ENCODE results near the gene TMPRSS6. TPM values are rescaled to one million over a fixed set of nuclear protein-coding genes. Genes with fewer than 3 reads are reported as not detected.

TMPRSS6 gene
- polyA plus RNA-seq, 1 donor from 2014 or later: not detected

DNA sequence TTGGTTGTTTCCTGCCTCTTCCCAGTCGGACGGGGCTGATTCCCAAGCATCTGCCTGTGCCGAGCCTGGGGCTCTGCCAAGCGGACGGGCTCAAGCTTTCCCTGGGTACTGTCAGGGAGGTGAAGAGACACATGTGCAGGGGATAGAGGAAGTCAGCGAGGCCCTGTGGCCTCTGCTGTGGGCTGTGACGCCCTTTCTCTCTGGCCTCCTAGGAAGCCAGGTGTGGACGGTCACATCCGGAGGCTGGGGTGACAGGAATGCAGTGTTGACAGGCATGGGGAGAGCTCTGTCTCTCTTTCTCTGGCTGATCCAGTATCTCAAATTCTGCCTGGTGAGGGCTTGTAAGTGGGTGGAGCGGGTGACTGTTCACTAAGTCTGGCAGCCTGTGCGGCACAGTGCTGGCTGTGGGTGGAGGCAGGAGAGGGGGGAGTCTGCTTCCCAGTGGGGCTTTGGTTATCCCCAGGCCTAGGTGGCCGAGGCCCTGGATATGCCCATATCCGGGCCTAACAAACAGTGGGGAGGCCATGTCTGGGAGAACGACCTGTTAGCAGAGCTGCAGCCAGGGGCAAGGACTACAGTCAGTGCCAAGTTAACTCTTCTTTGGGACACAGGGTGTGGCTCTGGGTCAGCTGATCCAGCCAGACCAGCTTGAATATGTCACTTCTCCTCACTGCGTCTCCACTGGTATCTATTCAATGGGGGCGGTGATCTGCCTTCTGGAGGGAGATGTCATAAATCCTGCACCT is 56.0 kb downstream of the TMPRSS6 start:
- Mint-ChIP-seq H3K36me3 (peaks cover 6% of the 10 kb centered on the region), H3K9me3 (peaks cover 0 to 2% (median 0%) of the 10 kb centered on the region in 3 donors), H3K27me3 (peaks cover 3% of the 10 kb centered on the region), H3K4me3 (peak overlapping the region in 3 of 4 donors; percentile 66 to 88 (median 77)), H3K4me1 (peaks cover 0 to 10% (median 3%) of the 10 kb centered on the region in 3 donors), H3K27ac (peak overlapping the region; percentile 46 to 76 (median 74))

DNA sequence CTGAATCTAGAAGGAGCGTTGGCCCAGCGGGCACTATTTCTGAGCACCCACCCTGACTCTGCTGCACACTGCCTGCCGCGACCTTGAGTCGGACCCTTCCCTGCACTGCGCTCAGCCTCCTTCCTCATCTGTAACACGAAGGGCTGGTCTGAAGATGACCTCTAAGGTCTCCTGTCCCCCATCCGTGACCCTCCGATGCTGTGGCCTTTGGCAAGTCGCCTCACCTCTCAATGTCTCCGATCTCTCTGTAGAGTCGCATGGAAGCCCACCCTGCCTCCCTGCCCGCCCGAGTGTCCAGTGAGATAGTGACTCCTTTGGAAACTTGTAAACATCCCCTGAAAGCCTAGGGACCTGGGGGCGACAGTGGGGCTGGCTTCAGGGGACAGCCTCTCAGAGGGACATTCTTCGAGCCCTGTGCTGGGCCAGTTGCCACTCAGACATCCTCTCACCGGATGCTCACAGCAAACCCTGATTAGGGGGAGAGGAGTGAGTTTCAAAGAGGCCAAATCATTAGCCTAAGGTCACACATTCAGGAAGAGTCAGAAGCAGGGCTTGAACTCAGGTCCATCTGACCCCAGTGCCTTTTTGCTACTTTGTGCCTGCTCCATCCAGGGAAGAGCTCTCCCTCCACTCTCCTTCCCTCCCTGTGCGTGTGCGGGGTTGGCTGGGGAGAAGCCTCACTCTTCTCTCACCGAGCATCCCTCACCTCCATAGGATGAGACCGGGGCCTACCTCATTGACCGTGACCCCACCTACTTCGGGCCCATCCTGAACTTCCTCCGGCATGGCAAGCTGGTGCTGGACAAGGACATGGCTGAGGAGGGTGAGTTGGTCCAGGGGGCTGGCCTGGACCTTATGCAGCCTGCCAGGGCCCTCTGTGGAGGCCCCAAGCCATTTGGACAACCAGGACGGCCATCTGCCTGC is 56.9 kb downstream of the TMPRSS6 start:
- peaks cover 3% of the 10 kb centered on the region for H3K27me3 Mint-ChIP-seq
- H3K9me3 Mint-ChIP-seq: peaks cover 0 to 2% (median 0%) of the 10 kb centered on the region in 3 donors
- H3K36me3 Mint-ChIP-seq: peaks cover 3% of the 10 kb centered on the region
- H3K27ac Mint-ChIP-seq: peak overlapping the region; percentile 23 to 74 (median 67)
- H3K4me3 Mint-ChIP-seq: peak overlapping the region; percentile 74 to 93 (median 88)
- peaks cover 0 to 10% (median 3%) of the 10 kb centered on the region in 3 donors for H3K4me1 Mint-ChIP-seq

DNA sequence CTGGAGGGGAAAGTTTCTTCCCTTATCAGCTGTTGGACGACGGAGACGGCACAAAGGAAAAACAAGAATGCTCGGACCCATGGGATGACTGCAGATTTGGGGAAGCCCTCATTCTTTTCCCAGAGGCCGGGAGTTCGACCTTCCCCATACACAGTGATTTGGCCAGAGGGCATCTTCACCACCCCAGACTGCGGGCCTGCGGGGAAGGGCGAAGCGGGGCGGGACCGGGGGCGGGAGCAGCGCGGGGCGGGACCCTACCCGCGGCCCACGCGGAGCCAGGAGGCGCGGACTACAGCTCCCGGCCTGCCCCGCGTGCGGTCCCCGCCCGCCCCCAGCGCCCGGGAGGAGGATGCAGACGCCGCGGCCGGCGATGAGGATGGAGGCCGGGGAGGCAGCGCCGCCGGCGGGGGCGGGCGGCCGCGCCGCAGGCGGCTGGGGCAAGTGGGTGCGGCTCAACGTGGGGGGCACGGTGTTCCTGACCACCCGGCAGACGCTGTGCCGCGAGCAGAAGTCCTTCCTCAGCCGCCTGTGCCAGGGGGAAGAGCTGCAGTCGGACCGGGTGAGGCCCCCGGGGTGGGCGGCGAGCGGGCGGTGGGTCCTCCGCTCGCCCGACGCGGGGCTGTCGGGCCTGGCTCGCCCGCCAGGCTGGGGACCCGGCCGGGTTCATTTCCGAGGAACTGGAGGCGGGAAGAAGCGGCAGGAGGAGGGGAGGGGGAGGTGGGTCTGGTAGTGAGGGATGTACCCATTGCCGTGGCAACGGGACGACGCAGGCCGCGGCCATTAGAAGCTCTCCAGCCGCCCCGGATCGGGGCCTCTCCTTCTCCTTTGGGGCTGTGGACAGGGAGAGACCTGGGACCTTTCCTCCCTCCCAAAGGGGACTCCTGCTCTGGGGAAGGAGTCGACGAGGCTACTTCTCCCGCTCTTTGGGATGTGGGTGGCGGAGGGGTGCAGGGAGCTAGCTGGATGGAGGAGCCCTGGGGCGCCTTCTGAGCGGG is 57.8 kb downstream of the TMPRSS6 start, which contains the start of gene KCTD17:
Gene KCTD17 (plus strand): TSS at position 352 of the 995 bp plus-strand sequence. CDS start 19 bp downstream, at position 371.
- H3K27ac Mint-ChIP-seq: peak within 1 kb of the TSS; percentile 23 to 77 (median 67)
- peaks cover 0 to 2% (median 0%) of the 10 kb centered on the region in 3 donors for H3K9me3 Mint-ChIP-seq
- peak within 1 kb of the TSS; percentile 74 to 93 (median 88) for H3K4me3 Mint-ChIP-seq
- peaks cover 0 to 10% (median 3%) of the 10 kb centered on the region in 3 donors for H3K4me1 Mint-ChIP-seq
- peaks cover 2% of the 10 kb centered on the region for H3K36me3 Mint-ChIP-seq
- peaks cover 3% of the 10 kb centered on the region for H3K27me3 Mint-ChIP-seq

DNA sequence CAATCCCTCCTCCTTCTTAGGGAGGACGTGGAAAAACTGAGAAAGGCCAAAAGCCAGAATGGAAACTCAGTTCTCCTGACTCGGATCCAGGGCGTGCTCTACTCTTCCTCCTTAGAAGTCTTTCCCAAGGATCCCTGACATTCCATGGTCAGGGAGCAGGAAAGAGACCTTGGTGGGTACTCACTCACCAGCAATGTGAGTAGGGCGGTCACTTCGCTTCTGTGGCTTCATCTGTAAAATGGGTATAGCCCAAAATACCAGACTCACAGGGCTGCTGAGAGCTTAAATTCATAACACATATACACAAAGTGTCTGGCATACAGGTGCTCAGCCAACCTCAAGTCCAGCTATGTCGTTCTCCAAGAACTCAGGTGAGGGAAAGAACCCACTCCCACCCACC is 58.6 kb downstream of the TMPRSS6 start:
- Mint-ChIP-seq H3K4me3 (peak overlapping the region in 3 of 4 donors; percentile 52 to 87 (median 65)), H3K4me1 (peaks cover 0 to 10% (median 3%) of the 10 kb centered on the region in 3 donors), H3K9me3 (peaks cover 0 to 2% (median 0%) of the 10 kb centered on the region in 3 donors), H3K27ac (peak overlapping the region in 1 of 3 donors; percentile 77), H3K36me3 (no peaks in the 10 kb centered on the region), H3K27me3 (peaks cover 3% of the 10 kb centered on the region)

DNA sequence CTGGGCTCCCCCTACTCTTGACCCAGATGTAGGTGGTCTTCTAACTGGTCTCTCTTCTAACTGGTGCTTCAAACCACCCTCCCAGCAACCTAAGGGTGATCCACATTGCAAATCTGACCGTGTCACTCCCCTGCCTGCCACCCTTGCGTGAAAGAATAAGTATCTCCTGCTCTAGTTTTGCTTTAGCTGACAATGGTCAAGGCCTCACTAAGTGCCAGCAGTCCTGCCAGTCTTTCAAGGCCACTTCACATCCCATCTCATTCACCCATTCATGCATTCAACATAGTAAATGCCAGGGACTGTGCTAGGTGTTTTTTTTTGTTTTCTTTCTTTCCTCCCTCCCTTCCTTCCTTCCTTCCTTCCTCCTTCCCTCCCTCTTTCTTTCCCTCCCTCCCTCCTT is 60.3 kb downstream of the TMPRSS6 start:
- Mint-ChIP-seq H3K36me3 (no peaks in the 10 kb centered on the region), H3K27ac (peak overlapping the region in 1 of 3 donors; percentile 18), H3K27me3 (peaks cover 3% of the 10 kb centered on the region), H3K9me3 (peaks cover 0 to 2% (median 0%) of the 10 kb centered on the region in 3 donors), H3K4me3 (no peak overlapping the region), H3K4me1 (peaks cover 3 to 17% (median 5%) of the 10 kb centered on the region in 3 donors)

DNA sequence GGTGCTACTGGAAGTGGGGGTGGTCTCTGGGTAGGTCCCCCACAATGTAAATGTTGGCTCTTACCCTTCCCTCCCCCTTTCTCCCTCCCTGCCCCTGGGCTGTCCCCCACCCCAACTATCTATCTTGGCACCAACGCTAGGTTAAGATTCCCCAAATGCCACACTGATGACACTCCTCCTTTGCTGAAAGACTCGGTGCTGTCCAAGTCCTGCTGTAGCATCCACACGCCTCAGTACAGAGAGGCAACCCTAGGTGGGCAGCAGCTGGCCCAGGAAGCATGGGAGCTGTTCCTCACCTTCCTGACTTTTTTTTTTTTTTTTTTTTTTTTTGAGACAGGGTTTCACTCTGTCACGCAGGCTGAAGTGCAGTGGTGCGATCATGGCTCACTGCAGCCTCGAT is 61.4 kb downstream of the TMPRSS6 start:
- Mint-ChIP-seq H3K27ac (no peak overlapping the region), H3K4me3 (no peak overlapping the region), H3K36me3 (no peaks in the 10 kb centered on the region), H3K27me3 (peaks cover 3% of the 10 kb centered on the region), H3K4me1 (peaks cover 0 to 12% (median 5%) of the 10 kb centered on the region in 3 donors), H3K9me3 (no peaks in the 10 kb centered on the region)

DNA sequence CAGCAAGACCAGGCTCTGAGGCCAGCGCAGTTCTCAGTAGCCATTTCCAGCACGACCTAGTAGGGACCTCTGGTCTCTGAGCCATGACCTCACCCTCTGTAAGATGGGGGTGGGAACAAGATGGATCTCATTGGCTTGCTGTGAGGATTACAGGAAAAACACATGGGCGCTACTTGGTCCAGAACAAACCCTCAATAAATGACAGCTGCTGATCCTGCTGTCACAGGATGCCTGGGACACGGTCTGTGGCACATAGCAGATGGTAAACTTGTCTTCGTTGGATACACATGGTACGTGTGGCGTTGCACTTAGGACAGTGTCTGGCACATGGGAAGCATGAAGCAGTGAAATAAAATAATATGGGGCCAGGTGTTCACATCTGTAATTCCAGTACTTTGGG is 62.5 kb downstream of the TMPRSS6 start:
- no peaks in the 10 kb centered on the region for H3K27me3 Mint-ChIP-seq
- no peak overlapping the region for H3K4me3 Mint-ChIP-seq
- H3K36me3 Mint-ChIP-seq: no peaks in the 10 kb centered on the region
- peak overlapping the region in 1 of 3 donors; percentile 80 for H3K27ac Mint-ChIP-seq
- H3K9me3 Mint-ChIP-seq: no peaks in the 10 kb centered on the region
- peaks cover 0 to 6% (median 5%) of the 10 kb centered on the region in 3 donors for H3K4me1 Mint-ChIP-seq

DNA sequence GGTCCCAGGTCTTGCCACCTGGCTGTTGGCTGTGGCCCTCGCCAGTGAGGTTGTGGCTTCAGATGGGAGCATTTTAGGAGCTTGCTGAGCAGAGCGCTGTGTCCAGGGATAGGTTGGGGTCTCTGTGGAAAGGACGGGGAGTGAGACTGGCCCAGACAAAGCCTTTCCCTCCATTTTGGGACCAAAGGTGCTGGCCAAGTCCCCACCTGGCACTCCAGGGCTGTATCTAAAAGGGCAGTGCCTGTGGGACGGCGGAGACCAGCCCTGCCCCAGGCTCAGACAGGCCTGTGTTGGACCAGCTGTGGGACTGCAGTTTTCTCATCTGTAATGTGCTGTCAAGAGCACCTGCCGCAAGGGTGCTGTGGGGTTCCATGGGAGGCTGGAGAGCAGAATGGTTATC is 62.9 kb downstream of the TMPRSS6 start:
- Mint-ChIP-seq H3K27me3 (no peaks in the 10 kb centered on the region), H3K4me1 (peaks cover 0 to 6% (median 5%) of the 10 kb centered on the region in 3 donors), H3K4me3 (no peak overlapping the region), H3K9me3 (no peaks in the 10 kb centered on the region), H3K27ac (no peak overlapping the region), H3K36me3 (no peaks in the 10 kb centered on the region)

DNA sequence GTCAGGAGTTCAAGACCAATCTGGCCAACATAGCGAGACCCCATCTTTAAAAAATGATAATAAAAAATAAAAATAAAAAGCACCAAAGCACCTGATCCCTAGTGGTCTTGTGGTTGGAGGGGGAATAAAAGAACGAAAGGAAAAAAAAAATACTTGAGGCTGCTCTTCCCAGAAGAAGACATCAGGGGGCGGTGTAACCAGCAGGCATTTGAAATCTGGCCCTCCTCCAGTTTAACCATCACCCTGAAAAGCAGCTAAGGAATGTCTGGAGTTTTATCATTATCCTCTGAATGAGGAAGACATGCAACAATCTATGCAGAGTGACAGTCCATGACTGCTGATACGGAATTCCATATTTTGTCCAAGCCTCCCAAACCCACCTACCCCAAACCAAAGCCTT is 63.6 kb downstream of the TMPRSS6 start:
- Mint-ChIP-seq H3K36me3 (no peaks in the 10 kb centered on the region), H3K9me3 (peaks cover 0 to under 1% (median 0%) of the 10 kb centered on the region in 3 donors), H3K4me3 (no peak overlapping the region), H3K4me1 (peaks cover 0 to 6% (median 5%) of the 10 kb centered on the region in 3 donors), H3K27ac (no peak overlapping the region), H3K27me3 (no peaks in the 10 kb centered on the region)

DNA sequence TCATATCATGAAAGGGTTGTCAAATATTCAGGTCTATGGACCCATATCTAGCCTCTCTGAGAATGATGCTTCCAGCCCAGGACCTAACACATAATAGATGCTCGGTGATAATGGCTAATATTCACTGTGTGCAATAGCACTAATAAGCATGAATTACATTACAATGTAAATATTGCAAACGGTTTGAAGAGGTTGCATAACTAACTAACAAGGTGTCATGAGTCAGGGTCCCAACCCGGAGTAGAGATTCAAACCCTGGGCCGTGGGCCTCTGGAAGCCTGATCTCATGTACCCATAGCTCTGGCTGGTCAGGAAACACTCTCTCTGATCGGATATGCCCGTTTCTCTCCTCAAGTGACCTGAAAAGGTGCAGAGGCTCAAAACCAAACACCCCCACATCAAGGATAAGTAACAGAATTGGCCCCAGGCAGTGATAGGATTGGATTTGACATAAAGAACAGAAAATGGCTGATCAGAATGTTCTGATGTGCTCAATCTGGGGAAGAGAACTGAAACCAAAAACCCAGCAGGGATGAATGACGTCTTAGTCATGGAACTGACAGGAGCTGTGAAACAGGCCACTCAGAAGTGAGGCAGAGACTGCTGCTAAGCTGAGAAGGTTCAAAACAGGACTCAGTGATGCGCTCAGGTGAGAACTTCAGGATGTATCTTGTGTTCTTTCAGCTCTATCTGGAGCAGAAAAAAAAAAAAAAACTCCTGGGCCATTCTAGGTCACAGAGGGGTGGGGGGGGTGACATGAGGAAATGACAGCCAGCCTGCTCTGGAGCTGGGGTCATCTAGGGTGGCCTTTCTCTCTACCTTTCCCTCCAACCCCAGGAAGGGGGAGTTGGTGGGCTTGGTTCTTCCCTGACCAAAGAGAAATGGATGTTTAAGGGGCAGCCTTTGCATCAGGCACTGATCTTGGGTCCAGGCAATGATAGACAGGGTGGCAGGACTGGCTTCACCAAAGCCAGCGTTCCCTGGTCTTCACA is 64.6 kb downstream of the TMPRSS6 start:
- Mint-ChIP-seq H3K36me3 (no peaks in the 10 kb centered on the region), H3K27me3 (no peaks in the 10 kb centered on the region), H3K4me3 (no peak overlapping the region), H3K9me3 (peaks cover 0 to 1% (median 0%) of the 10 kb centered on the region in 3 donors), H3K27ac (peak overlapping the region in 1 of 3 donors; percentile 39), H3K4me1 (peaks cover 0 to 6% (median 5%) of the 10 kb centered on the region in 3 donors)

DNA sequence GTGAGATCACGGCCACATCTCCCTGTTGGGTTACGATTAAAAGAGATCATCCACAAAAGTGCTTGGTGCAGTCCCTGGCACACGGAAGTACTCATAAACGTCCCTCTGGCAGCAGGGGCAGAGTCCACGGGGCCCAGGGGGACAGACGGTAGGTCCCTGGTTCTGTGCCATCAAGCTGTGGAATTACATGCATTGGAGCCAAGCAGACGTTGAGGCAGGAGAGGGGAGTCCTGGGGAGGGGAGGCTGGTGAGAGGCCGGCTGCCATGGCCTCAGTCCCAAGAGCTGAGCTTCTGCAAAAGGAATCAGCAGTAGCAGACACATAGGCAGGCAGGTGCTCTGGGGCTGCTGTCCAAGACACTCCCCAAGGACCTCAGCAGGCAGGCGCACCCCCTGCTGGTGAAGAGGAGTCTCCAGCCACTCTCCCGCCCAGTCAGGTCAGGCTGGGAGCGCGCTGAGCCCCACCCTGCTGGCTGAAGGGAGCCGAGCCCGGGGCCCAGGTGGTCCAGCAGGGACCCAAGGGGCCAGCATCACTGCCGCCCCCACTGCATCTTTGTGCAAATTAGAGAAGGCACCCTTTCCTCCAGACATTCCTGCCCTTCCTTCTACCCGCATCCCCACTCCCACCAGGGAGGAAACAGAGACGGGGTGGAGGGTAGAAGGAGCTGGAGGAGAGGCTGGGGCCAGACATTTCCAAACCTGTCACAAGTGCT is 65.5 kb downstream of the TMPRSS6 start:
- Mint-ChIP-seq H3K9me3 (peaks cover 0 to 1% (median 0%) of the 10 kb centered on the region in 3 donors), H3K4me1 (peaks cover 0 to 6% (median 5%) of the 10 kb centered on the region in 3 donors), H3K27me3 (peaks cover 6% of the 10 kb centered on the region), H3K36me3 (no peaks in the 10 kb centered on the region), H3K27ac (no peak overlapping the region), H3K4me3 (no peak overlapping the region)

DNA sequence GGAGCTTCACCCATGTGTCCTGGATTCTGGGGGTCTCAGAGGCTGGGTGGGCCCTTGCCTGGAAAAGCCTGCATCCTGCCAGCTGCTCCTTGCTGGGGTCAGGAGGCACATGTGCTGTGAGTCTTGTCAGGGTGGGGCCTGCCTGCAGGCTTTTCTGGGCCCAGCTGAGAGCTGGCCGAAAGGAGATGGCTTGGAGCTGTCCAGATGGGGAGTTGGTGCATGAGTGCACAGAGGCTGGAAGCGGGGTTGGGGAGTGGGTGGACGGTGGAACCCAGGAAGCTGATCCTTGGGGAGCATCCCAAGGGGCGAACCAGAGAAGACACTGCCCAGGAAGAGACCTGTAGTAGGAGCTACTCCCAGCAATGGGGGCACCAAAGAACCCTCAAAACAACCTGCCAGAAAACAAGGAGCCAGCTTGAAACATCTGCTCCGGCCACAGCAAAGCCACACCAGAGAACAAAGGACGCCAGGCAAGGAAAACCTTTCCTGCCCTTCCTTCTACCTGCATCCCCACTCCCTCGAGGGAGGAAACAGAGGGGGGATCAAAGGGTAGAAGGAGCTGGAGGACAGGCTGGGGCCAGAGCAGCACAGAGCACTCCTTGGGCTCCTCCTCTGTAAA is 66.2 kb downstream of the TMPRSS6 start:
- peaks cover 0 to 1% (median 0%) of the 10 kb centered on the region in 3 donors for H3K9me3 Mint-ChIP-seq
- H3K27ac Mint-ChIP-seq: no peak overlapping the region
- H3K4me3 Mint-ChIP-seq: no peak overlapping the region
- H3K4me1 Mint-ChIP-seq: peaks cover 0 to 6% (median 5%) of the 10 kb centered on the region in 3 donors
- H3K36me3 Mint-ChIP-seq: no peaks in the 10 kb centered on the region
- H3K27me3 Mint-ChIP-seq: peaks cover 6% of the 10 kb centered on the region

All from IgD-negative memory B cell (primary cell).